Sigmoid colon (tissue), 4 donors: ENCODE results near the gene MEF2A.

ENCODE experiments used
- EP300 ChIP-seq, 4 donors: sonication (generic); formaldehyde crosslinking; IDR thresholded peaks; one replicate each; pipeline ENCODE4 v1.6.1; 2017; ENCODE audit warnings: antibody characterized with exemption in 4 of 4
- POLR2A ChIP-seq, 2 donors: fragments of 450-650 bp; IDR thresholded peaks; one replicate each; pipeline ENCODE4 v1.6.1; 2016; ENCODE audit warnings: antibody characterized with exemption in 2 of 2, mild to moderate bottlenecking in 2 of 2, moderate library complexity in 2 of 2
- POLR2AphosphoS5 ChIP-seq, 4 donors: sonication (generic); formaldehyde crosslinking; IDR thresholded peaks; one replicate each; pipeline ENCODE4 v1.6.1; 2017; ENCODE audit warnings: antibody characterized with exemption in 4 of 4
- TF ChIP-seq, protein P1 (sequence below), 4 experiments: fragments of 450-650 bp in 3 of 4; fragments of 200-600 bp in 1 of 4; IDR thresholded peaks; one replicate each; pipeline ENCODE4 v1.5.1; 2016 to 2019; ENCODE audit warnings: antibody characterized with exemption in 4 of 4, mild to moderate bottlenecking in 3 of 4, moderate library complexity in 2 of 4

DNA sequence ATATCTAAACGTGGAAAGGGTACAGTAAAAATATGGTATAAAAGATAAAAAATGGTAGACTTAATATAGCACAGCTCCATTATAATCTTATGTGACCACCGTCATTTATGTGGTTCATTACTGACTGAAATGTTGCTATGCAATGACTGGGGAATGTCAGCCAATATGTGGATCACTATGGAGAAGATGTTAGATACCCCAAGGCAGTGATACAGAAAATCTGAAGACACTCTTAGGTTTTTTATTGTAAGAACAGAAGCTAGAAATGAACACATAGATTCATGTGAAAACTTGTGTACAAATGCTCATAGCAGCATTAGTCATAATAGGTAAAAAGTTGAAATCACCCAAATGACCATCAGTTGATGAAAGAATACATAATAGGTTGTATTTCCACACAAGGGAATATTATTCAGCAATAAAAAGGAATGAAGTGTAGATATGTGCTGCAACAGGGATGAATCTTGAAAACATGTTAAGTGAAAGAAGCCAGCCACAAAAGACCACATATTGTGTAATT lies 18.4 kb downstream of the MEF2A start:
- no peak for TF ChIP-seq EP300 (IDR thresholded peaks at IDR 0.05)
- TF ChIP-seq POLR2AphosphoS5 (IDR thresholded peaks at IDR 0.05), result no peak
- TF ChIP-seq, protein P1, sequence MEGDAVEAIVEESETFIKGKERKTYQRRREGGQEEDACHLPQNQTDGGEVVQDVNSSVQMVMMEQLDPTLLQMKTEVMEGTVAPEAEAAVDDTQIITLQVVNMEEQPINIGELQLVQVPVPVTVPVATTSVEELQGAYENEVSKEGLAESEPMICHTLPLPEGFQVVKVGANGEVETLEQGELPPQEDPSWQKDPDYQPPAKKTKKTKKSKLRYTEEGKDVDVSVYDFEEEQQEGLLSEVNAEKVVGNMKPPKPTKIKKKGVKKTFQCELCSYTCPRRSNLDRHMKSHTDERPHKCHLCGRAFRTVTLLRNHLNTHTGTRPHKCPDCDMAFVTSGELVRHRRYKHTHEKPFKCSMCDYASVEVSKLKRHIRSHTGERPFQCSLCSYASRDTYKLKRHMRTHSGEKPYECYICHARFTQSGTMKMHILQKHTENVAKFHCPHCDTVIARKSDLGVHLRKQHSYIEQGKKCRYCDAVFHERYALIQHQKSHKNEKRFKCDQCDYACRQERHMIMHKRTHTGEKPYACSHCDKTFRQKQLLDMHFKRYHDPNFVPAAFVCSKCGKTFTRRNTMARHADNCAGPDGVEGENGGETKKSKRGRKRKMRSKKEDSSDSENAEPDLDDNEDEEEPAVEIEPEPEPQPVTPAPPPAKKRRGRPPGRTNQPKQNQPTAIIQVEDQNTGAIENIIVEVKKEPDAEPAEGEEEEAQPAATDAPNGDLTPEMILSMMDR (IDR thresholded peaks at IDR 0.05), result no peak
- no peak for TF ChIP-seq POLR2A (IDR thresholded peaks at IDR 0.05)
